NCI-H128 (cell line): ENCODE data around the gene GCSAM.

Experiments
- DNase-seq: peaks from one replicate; lab custom pipeline; 2025; ENCODE audit not compliant: unreplicated experiment; lab: John Stamatoyannopoulos, UW

GCSAM gene

DNA sequence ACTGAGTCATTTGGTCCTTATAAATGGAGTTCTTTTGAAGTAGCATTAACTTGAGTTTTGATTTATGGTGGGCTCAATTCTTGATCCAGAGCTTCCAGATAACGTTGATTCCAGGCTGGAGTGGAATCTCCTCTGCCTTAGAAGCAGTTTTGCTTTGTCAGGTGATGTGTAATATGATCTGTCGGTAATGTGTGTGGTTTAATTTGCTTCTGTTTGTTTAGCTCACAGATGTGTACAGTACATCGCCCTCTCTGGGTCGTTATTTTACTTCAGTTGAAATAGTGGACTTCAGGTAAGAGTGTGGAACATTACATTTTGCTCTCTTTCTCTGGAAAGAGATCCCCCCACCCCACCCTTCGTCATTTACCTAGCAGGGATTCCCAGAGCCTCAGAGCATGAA is 23.7 kb downstream of the GCSAM start:
- DNase-seq, result no peak

DNA sequence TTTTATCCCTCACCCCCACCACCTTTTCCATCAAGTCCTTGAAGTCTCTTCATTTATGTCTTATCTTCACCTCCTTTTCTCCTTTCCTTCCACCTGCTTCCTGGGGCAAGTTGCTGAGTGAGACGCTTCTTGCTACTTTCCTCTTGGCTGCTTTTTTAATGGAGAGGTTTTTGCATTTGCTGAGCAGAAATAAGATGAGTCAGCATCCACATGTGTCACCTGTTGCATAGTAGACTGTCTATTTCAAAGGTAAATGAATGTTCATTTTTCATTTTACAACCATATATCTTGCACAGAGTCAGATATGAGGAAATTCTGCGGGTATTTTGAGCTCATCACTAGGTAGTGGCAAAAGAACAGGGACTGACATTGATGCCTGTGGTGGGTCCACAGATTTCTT is 28.3 kb downstream of the GCSAM start:
- DNase-seq, result no peak

DNA sequence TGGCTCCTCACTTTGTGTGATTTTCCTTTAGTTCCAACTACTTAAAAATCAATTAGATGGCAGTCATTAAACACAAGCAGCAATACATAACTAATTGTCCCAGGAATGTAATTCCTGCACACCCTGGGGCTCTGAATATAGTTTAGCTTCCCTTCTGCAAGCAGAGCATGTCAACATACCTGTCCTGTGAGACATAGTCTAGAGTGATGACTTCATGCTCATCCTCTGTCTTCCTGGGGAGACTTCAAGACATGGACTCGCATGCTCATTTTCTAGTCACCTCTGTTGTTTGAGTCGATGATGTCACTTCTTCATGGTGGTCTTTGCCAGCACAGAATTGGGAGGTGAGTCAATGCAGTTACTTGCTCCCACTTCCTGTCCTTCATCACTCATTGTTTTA is 31.1 kb downstream of the GCSAM start:
- DNase-seq, result no peak

DNA sequence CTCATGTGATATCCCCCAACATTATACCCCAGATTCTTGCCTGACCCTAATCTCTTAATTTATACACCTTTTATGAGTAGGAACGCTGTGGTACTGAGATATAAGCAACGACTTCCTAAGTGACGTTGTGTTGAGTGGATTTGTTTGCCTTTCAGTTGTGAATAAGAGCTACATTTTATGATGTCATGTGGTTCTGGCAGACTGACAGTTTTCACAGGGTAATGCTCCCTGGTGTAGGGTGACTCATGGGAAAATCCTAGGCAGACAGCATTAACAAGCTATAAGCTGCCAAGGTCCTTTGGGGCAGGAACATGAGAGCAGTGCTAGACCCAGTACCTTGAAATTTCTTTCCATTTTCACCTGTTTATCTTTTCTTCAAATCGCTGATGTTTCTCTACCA is 35.7 kb downstream of the GCSAM start:
- peak; percentile 54 for DNase-seq

DNA sequence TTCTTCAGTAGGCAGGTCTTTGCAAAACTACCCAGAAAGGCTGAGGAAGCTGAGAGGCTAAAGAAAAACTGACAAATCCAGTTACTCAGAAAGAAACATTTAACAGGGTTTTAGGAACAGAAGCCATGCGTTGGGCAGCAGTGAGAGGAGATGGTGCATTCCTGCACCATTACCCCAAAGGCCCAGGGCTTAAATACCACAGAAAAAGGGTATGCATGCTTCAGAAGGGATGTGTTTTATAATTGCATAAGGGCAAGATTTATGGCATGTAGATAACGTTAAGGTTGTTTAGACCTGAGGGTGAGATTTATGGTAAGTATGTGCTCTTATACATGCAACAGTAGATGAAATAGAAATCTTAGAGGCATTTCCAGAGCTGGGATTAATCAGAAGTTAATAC is 36.9 kb downstream of the GCSAM start:
- no peak for DNase-seq

DNA sequence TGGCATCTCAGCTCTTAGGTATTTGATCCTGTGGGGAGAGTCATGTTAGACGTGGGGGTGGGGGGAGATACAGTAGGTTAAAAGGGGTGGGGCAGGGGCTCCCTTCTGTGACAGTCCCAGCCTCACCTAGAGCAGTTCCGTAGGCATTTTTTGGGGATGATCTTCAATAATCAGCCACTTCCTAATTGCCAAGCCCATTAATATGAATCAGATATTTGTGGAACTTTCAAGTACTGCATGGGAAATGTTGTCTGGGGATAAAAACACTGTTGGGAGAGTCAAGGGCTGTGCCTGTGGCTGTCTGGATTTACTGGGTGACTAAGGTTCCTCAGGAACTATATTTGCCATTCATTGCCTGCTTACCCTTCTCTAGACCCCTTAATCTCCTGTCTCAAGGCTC is 37.3 kb downstream of the GCSAM start:
- no peak for DNase-seq

DNA sequence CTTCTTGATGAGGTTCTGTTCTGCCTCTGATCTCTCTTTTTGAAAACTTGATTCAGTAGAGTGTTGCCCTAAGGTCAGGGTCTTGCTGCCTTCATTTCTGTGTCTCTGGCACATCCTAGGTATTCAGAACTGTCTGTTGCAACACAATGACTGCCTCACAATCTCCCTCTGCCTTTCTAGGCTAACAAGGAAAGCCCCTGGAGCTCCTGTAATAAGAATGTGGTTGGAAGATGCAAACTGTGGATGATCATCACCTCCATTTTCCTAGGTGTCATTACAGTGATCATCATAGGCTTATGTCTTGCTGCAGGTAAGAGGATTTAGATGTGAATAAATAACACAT is 39.9 kb downstream of the GCSAM start:
- DNase-seq, result no peak

DNA sequence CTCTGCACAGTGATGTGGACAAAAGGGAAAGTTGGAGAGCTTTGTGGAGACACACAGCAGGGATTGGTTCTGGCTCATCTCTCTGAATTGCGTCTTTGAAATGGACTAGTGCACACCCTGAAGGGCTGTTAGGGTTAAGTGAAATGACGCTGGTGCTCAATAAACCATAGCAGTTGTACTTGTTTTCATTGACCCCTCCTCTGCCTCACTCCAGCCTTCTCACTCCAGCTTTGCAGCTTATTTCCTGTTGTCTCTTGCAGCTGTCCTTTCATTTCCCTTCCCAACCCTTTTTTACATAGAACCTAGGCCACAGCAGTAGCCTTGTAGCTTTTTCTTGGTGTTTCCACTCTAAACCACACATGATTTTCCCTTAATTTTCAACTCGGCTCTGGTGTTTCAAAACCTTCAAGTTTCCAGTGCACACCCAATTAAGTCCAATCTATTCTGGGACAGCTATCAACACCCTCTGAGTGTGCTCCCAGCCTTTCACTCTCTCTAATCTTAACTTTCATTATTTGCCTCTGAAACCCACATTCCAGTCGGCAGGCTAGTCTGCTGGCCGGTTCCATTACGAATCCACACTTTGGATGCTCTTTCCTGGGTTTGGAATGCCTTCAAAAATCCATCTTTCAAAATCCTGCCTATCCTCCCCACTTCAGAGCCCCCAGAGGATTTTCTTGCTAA is 40.4 kb downstream of the GCSAM start:
- DNase-seq, result no peak

DNA sequence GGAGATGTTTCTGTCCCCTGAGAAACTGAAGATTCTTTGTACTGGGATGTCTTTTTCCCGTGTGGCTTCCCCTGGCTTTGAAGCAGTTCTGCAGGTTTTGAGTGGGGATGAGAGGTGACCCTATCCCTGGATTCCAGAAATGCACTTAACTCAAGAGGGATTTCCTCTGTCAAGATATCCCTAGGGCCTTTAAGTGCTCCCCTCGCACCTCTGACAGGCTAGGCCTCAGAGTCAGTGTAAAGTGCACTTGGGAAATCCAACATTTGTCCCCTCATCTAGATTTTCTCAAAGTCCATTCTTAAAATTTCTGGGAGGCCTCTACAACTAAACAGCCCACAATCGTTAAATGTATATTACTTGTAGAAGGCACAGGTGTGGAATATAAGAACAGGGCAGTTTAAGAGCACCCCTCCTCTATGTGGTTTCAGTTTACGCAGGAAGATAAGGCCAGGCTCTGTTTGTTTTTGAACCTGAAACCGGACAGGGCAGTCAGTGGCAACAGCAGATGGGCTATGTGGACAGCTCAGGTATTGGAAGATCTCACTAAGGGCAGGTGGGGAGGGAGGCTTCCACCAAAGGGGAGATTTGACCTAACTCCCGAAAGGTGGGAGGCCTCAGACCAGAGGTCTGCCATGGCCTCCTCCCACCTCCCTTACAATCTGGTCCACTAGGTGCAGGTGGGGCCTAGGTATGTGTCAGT is 42.0 kb downstream of the GCSAM start:
- DNase-seq, result no peak

DNA sequence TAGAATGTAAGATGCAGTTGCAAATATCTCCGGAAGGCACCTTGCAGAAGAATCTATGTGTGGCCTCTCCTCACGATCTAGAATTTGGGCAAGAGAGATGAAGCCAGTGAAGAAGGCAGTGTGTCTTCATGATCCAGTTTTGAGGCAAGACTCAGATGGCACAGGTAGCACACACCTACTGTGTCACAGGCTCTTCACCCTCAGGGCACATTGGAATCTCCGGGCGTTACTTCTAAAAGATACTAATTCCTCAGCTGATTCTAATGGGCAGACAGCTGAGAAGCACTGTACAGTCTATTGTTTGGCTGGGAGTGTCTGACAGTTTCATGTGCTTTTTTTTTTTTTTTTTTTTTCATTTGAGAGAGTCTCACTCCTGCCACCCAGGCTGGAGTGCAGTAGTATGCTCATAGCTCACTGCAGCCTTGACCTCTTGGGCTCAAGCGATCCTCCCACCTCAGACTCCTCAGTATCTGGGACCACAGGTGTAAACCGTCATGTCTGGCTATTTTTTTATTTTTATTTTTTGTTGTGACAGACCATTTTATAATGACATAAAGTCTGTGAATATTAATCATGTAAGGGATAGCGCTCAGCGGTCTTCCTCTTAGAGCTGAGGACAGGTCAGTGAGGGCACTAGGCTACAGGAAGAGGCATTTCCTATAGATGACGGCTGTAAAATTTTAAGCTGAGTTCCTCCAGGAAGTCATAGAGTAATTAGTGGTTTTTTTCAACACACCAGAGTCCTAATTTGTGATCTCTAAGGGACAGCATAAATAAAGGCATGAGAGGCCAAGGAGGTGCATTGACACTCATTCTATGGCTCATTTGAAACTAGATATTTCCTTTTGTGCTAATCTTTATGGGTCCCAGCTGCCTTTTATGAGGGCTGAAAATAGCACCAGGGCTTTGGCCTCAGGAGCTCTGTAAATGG is 42.8 kb downstream of the GCSAM start:
- no peak for DNase-seq

DNA sequence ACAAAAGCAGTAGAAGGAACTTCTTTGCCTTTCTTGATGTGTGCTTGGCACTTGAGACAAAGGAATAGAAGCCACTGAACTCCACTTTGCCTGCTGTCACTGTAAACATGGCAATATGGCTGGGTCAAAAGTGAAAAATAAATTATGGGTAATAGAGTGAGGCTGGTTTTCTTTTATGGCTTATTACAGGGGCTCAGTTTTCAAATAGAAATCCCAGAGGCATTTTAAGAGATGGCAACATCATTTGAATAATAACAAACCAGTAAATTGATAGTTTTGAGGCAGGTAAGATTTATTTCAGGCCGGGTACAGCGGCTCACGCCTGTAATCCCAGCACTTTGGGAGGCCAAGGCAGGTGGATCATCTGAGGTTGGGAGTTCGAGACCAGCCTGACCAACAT is 44.1 kb downstream of the GCSAM start:
- no peak for DNase-seq

DNA sequence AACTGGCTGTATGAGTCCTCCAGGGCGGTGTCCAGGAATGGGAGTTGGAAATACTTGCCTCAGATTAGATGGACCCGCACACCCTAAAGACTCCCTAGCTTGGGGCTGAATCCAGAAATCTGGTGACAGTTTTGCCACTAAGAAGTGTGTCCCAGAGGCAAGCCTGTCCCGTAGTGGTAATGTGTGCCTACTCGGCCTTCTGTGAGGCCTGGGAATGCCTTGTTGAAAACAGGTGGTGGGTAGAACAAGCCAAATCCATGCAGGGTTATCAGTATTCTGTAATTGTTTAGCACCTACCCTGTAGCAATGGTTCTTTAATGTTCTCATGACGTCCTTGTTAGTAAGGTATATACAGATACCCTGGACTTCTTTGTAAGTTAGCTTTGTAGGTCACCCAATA is 45.3 kb downstream of the GCSAM start:
- DNase-seq, result no peak

DNA sequence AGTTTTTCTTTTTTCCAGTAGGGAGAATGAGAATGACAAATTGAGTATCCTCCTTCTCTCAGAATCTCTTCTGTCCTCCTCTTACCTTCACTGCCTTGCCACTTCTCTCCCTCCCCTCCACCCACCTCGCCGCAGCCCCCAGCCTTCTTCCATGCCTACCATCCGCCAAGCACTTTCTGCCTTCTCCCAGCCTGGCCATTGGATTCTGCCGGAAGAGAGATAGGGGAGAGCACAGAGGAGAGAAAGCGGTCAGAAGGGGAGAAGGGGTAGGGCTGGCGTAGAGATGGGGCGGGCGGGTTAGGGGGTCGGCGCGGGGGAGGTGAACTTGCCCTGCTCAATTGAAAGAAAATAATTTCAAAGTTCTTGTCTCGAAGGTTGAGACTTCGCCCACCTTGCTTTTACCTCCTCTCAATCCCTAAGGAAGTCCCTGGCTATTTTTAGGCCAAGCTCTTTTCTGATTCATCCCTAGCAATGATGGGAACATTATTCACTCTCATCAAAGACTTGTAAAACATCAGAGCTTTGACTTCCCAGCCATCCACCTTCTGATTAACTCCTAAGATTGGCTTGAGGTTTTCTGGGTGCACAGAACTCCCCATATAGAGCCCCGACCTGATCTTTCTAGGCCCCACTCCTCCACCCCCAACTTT is 46.0 kb downstream of the GCSAM start:
- DNase-seq, result no peak

DNA sequence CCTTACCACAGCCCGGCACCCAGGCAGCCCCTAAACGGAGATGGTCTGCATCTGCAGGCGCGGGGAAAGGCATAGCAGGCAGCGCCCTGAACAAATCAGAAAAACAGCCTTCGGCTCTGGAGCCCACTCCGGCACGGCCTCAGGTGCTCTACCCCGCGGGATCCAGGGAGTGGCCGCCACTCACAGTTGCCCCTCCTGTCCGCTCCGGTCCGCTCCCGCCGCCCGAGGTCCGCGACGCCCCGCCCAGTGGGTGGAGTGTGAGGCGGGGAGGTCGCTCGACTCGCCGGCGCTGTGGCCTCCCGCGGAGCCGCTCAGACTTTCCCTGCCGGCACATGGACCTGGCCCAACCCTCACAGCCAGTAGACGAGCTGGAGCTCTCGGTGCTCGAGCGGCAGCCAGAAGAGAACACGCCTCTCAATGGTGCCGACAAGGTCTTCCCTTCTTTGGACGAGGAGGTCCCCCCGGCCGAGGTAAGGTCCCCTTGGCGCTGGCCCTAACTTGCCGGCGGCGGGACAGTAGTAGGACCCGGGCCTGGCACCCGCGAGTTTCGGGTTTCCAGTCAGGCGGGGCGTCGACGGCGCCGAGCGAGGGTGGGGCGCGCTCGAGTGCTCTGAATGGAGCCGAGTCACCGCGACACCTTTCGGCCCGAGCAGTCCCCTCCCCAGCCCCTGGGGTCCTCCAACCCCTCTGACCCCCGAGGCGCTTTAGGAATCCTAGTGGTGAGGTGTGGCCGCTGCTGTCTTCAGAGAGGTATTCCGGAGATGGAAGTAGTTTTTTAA is 46.8 kb downstream of the GCSAM start, which contains the start of gene C3orf52:
TSS of gene C3orf52 (plus strand) at position 314 of the 779 bp plus-strand sequence. CDS start at position 333, 19 bp downstream.
- peak; percentile 67 for DNase-seq

DNA sequence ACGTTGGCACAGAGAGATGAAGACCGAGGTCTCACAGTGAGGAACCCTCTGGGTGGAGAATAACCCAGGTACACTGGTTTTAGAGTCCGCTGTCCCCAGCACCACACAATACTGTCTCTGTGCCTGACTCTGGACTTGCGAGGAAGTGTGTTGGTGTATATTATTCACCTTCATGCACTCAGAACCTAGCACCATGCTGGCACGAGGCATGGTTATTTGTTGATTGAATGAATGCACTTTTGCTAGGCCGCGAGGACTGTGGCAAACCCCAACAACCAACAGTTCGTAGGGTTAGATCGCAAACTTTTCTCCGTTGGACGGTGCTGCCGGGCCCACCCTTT is 47.3 kb downstream of the GCSAM start:
- DNase-seq, result no peak

DNA sequence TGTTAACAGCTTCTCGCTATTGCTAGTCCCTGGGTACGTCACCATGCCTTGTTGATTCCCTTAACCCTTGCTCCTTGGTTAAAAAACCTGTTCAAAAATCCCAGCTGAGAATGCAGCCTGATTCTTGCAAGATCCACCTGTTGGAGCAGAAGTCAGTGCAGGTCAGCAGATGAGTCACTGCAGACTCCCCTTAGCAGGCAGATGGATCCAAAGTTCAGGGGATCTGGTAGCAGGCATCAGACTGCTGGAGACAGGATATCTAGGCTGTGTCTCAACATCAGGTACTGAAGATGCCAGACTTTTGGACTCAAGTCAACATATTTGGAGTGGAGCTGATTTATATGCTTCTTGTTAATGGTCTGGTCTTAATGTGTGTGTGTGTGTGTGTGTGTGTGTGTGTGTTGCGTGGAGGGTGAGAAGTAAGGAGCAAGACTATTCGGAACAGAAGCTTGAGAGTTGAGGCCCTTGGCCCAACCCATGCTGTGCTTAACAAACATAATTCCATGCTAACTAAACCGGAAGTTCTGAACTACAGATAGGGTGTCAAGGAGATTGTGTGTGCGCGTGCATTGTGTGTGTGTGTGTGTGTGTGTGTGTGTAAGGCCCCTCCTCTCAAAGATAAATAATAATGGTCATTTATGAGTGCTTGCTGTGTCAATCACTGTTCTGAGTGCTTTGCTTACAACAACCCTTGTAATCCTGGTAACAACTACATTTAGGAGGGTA is 47.9 kb downstream of the GCSAM start:
- DNase-seq, result no peak

DNA sequence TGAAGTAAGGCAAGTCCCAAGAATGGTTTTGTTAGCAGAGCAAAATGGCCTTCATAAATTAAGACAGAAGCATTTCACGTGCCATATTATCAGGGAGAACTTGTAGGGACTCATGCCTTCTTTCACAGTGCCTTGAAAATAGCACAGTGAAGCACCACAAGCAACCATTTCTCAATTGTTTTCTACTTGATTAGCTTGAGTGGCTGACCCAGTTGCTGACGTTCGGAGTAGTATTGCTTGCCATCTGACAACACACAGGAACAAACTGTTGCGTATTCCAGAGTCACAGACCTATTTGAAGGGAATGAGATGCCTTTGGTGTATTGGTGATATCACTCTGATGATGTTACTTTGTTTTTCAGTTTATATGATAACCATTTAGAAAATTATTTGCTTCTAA is 49.8 kb downstream of the GCSAM start:
- no peak for DNase-seq

DNA sequence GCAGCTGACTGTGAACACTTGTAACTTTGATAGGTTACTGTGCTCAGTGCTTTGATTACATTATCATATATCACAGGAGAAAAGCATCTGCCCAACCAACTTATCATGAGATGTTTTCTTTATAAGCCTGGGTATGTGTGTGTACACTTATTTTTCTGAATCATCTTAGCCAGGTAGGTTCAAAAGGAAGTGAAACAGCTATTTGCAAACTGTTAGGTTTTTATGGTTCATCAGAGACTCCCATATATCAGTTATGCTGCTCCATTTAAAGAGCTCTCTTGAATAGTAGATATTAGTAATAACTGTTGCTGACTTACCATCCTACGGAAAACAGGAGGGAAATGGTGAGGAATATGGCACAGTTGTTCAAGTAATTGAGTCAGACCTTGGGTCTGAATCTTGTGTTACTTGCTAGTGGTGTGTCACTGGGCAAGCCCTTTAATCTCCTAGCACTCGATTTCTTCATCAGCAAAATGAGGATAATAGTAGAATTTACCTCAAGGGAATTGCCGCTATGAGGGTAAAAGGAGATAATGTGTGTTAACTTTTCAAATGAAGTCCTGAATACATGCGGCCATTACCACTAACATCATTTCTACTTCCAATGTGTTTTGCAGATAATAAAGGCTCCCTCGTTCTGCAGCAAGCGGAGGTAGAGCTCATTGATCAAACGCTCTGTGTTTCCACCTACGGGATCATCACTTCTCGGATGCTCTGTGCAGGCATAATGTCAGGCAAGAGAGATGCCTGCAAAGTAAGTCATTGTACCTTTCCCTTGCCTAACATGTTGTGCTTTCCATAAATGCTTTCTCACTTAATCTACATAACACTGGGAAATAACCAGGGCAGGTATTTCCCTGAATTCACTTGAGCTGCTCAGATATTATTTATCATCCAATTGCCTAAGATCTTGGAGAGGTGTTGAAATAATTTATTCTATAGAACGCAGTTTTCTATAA is 54.6 kb downstream of the GCSAM start:
- no peak for DNase-seq
